HG03095 (cell line): ENCODE results near the gene PDE1C.

Experiments
- ATAC-seq: cut with Tn5 transposase; IDR thresholded peaks from one replicate; pipeline ENCODE4 v1.9.1; 2021; ENCODE audit warnings: moderate library complexity; ENCODE audit not compliant: unreplicated experiment

Gene PDE1C

GRCh38 chr7:31903962-31904361 lies 166.2 kb downstream of the PDE1C start:
- no peak for ATAC-seq

DNA sequence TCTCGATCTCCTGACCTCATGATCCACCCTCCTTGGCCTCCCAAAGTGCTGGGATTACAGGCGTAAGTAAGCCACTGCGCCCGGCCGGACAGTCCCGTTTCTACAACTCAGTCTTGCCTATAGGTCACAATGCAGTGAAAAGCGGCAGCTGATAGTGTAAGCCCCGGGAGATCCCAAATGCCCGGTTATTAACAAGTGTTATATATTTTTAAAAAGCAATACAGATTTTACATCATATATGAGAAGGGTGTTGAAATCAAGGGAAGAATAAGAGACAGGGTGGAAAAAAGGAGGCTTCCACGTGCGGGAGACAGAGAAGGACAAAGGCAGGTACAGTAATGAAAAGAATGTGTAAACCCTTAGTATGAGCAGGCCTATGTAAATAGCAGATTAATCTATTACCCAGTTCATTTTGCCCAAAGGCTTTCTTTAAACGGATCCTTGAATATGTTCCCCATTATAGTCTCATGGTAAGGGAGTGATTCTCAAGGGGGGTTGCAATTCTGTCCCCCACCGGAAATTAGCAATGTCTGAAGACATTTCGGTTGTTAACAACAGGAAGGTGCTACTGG lies 170.8 kb downstream of the PDE1C start:
- ATAC-seq = no peak

DNA sequence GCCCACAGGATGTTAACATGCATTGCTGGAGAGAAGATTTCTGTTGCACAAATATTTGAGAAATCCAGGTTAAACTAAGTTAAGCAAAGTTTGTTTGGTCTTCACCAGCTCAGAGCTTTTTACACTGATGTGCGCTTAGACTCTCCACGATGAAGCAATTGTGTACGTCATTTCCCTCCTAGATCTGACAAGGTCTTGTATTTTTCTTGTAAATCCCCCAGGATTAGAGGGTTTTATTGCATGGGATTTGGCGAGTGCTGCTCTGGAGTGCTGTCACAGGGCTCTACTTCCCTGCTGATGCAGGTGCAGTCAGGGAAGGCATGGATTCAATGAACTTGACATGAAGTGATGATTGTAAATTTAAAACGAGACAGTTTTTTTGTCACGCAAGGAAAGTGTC lies 173.3 kb downstream of the PDE1C start:
- no peak for ATAC-seq

DNA sequence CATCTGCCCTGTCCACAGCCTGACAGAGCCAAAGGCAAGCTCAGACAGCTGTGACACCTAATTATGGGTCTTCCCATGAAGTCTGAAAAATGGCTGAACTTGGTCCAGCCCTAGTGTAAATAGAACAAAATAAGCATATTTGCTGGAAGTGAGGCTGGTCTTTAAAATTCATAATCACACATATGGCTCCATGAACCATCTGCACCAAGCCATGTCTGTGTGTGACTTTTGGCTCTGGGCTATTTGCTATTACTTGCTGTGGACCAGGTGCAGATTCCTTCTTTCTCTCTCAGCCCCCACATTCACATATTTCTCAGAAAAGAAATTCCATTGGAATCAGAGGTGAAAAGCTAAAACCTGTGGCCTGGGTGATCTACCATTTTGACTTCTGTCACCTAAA lies 175.9 kb downstream of the PDE1C start:
- no peak for ATAC-seq

GRCh38 chr7:31893365-31893764 lies 176.8 kb downstream of the PDE1C start:
- ATAC-seq = no peak

DNA sequence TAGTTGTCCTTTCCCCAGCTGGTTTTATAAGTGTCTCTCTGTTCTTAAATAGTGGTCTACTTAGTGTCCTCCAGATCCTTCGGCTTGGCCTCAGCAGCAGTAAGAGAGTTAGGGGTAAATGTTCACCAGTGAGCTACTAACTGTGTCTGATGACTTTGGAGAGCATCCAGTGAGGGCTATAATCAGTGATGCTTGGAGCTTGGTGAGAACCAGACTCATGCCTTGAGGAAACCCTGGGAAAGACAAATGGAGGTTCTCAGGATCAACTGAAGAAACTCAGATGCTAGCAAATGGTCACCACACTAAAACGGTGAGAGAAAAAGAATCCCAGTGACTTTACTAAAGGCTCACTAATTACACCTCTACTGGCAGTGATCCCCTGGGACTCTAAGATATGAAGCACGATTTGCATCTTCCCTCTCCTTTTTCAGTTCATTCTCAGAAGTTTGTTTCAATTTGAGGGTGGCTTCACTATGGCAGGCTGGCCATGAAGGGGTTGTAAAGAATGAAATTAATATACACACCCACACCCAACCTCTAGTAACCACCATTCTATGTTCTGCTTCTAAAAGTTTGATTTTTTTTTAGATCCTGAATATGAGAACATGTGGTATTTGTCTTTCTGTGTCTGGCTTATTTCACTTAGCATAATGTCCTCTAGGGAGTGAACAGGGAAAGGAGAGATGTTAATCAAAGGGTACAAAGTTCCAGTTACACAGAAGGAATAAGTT lies 177.9 kb downstream of the PDE1C start:
- ATAC-seq = peak; percentile 87

- no peak for ATAC-seq
Measured at GRCh38 chr7:31890766-31891165, 179.4 kb downstream of the PDE1C start.

DNA sequence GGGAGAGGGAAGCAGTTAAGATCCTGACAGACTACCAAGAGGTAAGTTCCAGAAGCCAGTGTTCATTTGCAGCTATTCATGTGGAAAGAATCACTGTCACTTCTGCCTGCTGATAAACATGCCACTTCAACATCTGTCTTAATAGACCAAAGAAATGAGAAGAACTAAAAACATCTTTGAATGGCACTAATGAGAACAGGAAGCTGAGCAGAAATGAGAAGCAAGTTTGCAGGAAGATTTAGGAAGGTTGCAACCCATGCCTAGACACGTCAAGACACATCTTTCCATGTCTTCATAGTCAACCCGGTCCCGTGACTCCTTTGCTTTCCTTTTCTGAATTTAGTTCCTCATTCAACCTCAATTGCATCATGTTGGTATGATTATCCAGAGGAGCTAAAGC lies 180.0 kb downstream of the PDE1C start:
- ATAC-seq = no peak

- ATAC-seq = no peak
Measured at GRCh38 chr7:31887006-31887405, 183.2 kb downstream of the PDE1C start.

- ATAC-seq = no peak
Measured at GRCh38 chr7:31885171-31885570, 185.0 kb downstream of the PDE1C start.

GRCh38 chr7:31883761-31884164 lies 186.4 kb downstream of the PDE1C start:
- no peak for ATAC-seq

DNA sequence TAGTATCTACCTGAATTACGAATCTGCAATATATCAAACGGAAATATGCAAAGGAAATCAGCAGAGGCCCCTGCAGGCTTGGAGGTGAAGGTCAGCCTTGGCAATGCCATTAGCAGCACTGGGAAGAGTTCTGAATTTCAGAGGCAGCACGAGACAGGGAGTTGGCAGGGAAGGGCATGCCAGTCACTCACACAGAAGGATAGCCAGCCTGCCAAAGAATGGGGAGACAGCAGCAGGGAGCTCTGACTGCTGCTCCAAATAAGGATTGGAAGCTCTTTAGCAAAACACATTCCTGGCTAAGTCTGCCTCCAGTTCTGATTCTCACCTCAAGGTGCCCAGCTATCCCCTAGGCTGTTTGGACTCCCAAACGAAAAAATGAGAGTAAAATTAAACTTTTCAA lies 188.0 kb downstream of the PDE1C start:
- ATAC-seq = no peak

DNA sequence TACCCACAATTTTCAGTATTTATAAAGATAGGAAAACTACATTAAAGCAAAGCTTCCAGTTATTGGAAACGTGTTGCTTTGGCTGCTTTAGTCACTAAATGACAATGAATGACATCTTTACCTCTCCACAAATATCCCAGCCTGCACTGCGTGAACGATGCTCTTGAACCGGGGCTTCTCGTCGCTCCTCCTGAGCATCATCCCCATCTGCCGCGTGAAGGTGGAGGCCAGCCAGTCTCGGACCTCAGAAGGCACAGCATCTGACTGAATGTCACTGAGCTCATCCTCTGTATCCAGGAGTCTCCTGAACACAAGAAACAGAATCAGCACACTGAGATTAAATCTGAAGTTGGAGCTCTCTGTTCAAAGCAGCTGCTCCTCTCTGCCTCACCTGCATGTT lies 191.3 kb downstream of the PDE1C start:
- no peak for ATAC-seq

GRCh38 chr7:31875424-31875823 lies 194.8 kb downstream of the PDE1C start:
- no peak for ATAC-seq

GRCh38 chr7:31874631-31875386 lies 195.4 kb downstream of the PDE1C start:
- no peak for ATAC-seq

DNA sequence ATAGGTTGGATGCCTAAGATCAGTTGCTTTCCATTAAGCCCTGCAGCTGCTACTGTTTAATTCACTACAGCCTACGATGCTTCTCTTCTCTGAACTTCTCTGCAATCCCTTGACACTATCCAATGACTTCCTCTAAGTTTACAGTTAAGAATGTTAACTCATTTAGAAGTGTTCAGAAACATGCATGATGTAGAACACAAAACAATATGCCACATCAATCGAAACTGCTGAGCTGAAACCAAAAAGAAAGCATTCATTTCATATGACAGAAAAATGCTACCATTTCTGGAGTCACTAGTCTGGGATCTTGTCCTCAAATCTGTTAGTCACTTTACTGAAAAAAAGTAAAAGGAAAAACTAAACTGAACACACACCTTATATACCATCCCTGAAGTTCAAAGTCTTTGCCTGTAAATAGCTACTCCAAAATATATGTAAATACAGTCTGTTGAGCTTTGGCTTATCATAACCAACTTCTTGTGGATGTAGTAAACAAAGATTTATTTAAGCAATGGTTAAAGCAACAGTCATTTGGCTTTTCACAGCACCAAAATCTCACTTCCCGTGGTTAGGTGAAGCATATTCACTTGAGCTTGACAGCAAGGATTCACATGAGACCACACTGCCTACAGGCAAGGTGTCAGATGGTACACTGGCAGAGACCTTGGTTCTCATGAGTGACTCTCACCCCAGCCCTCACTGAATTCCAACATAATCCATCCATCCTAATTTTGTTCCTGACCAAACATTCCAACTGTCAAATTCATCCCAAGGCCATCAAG lies 196.2 kb downstream of the PDE1C start:
- peak; percentile 84 for ATAC-seq

DNA sequence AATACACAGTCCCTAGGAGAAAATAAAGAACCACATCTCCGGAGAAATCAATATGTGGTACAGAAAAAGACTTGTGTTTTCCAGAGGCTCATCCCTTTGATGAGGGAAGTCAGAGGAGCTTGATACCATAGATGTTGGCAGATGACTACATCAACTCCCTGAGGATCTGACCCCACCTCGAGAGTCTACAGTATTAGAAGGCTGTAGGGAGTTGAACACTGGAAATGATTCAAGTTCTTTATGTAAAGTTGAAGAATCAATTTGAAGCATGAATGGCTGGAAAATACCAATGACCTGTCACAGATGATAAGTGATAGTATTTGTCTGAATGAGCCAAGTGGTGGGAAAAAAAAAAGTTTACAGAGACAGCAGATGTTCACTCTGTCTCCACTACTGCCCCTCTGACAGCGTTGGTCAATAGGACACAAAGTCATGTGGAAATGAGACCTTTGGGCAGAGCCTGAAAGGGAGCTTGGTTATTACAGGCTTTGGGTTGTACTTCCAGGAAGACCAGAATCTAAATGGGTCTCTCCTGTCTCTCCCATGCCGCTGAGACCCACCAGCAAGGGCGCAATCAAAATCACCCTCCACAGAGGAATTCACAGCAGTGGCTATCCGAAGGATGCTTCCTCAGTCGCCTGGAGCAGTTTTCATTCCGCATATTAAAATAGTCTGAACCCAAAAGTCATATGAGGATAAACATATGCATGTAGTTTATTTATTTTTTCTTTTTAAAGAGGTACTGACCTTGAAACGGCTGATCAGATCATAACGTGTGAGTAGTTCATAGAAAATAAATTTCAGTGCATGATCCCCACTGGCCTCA lies 197.4 kb downstream of the PDE1C start:
- ATAC-seq = no peak

- ATAC-seq = no peak
Measured at GRCh38 chr7:31864646-31865045, 205.6 kb downstream of the PDE1C start.

GRCh38 chr7:31860925-31861324 lies 209.3 kb downstream of the PDE1C start:
- ATAC-seq = no peak

- no peak for ATAC-seq
Measured at GRCh38 chr7:31858055-31858454, 212.2 kb downstream of the PDE1C start.

DNA sequence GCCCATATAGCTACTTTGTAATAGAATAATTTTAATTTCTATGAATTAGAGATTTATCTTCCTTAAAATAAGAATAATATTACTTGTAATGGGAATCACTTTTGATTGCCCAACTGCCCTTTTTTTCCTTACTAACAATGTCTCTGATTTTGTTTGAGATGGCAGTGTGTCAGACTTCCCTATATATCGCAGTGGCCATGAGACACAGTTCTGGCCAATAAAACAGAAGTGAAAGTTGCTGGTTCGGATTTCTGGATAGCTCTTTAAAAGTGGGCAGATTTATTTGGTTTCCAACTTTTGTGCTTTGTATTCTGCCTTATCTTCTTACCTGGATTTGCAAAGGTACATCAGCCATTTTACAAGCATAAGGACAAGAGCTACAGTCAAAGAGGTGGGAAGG lies 213.0 kb downstream of the PDE1C start:
- no peak for ATAC-seq
